Natural killer cell (primary cell): ENCODE data around the gene PTCD2. TPM values are rescaled to one million over a fixed set of nuclear protein-coding genes. Genes with fewer than 3 reads are reported as not detected.

Source experiments
- ATAC-seq, 3 donors: fragments of 150-1000 bp in 2 of 3; fragments of 200-7000 bp in 1 of 3; cut with Tn5 transposase; 1 replicate in 1 of 3; 2 replicates in 2 of 3; pipeline ENCODE4 v1.10.0; 2021; ENCODE audit warnings: mild to moderate bottlenecking in 2 of 3, moderate library complexity in 2 of 3
- DNase-seq, 2 donors: peaks; one replicate each; pipeline versions ENCODE4 v3.0.0 to v3.0.0-alpha.2; 2013 to 2021; ENCODE audit warnings: mixed read lengths in 1 of 2
- H3K27ac ChIP-seq: one replicate; pipeline ENCODE4 v1.5.1; 2013; ENCODE audit warnings: mild to moderate bottlenecking, low read length
- H3K27me3 ChIP-seq: one replicate; pipeline ENCODE4 v1.6.1; 2013; ENCODE audit warnings: low read length; ENCODE audit not compliant: control insufficient read depth, insufficient read depth
- H3K36me3 ChIP-seq: one replicate; pipeline ENCODE4 v1.6.1; 2013; ENCODE audit warnings: low read length; ENCODE audit not compliant: control insufficient read depth, insufficient read depth
- H3K4me1 ChIP-seq: one replicate; pipeline ENCODE4 v1.6.1; 2013; ENCODE audit warnings: low read length; ENCODE audit not compliant: control insufficient read depth, insufficient read depth
- H3K4me3 ChIP-seq: one replicate; pipeline ENCODE4 v1.5.1; 2013; ENCODE audit warnings: low read length
- H3K9me3 ChIP-seq: one replicate; pipeline ENCODE4 v1.6.1; 2013; ENCODE audit warnings: low read length; ENCODE audit not compliant: control insufficient read depth, insufficient read depth
- H3K27ac Mint-ChIP-seq, 2 donors: one replicate each; pipeline ENCODE4 v1.8.0; 2022; ENCODE audit warnings: mild to moderate bottlenecking in 2 of 2, mixed read lengths in 2 of 2, moderate library complexity in 1 of 2
- H3K27me3 Mint-ChIP-seq, 2 donors: one replicate each; pipeline ENCODE4 v1.8.0; 2022; ENCODE audit warnings: low read depth in 2 of 2, mixed read lengths in 2 of 2
- H3K36me3 Mint-ChIP-seq: one replicate; pipeline ENCODE4 v1.8.0; 2022; ENCODE audit warnings: mixed read lengths
- H3K4me1 Mint-ChIP-seq, 2 donors: one replicate each; pipeline ENCODE4 v1.8.0; 2022; ENCODE audit warnings: mixed read lengths in 2 of 2
- H3K4me3 Mint-ChIP-seq: one replicate; pipeline ENCODE4 v1.8.0; 2022; ENCODE audit warnings: mild to moderate bottlenecking, moderate library complexity, mixed read lengths
- H3K9me3 Mint-ChIP-seq, 2 donors: one replicate each; pipeline ENCODE4 v1.8.0; 2022; ENCODE audit warnings: mixed read lengths in 2 of 2
- CTCF ChIP-seq: fragments of 200-600 bp; IDR thresholded peaks from one replicate; pipeline ENCODE4 v1.8.0; 2022; ENCODE audit warnings: antibody characterized with exemption
- WGBS: methylation state at CpG from one replicate; pipeline ENCODE4 v1.1.7; 2013; ENCODE audit warnings: missing lambda C conversion rate; ENCODE audit not compliant: insufficient coverage; 5-methylcytosine and 5-hydroxymethylcytosine counted together
- intact Hi-C: fragments of 100-400 bp; cut with micrococcal nuclease; formaldehyde crosslinking; loops from one replicate; pipeline ENCODE4 v1.14.2; 2022
- total RNA-seq, 4 donors: library from RNA; stranded (reverse); fragments of 120-200 nt in 1 of 4; gene quantifications; one replicate each; pipeline versions ENCODE4 v1.2.3 to v1.2.4, GENCODE V29; 2013 to 2022

PTCD2 gene
- total RNA-seq, 3 donors from 2014 or later (not counting 1 experiment from before 2014, with no cell fraction given), result 4.9 to 5.9 (median 5.0) TPM

- Mint-ChIP-seq H3K4me1 (no peaks in the 10 kb centered on the region), H3K27me3 (peaks cover 3 to 5% of the 10 kb centered on the region in 2 donors), H3K9me3 (no peaks in the 10 kb centered on the region), H3K27ac (no peak overlapping the region), H3K4me3 (no peak overlapping the region), H3K36me3 (no peaks in the 10 kb centered on the region)
- ATAC-seq, result no peak
- H3K4me1 ChIP-seq, result no peaks in the 10 kb centered on the region
- 57% methylated on average over 1 of the region's 1 CpG for WGBS
- no peaks in the 10 kb centered on the region for H3K27me3 ChIP-seq
- H3K4me3 ChIP-seq, result no peak overlapping the region
- intact Hi-C loops, result no loop called here
- TF ChIP-seq CTCF, result no peak
- H3K36me3 ChIP-seq, result no peaks in the 10 kb centered on the region
- no peaks in the 10 kb centered on the region for H3K9me3 ChIP-seq
- no peak overlapping the region for H3K27ac ChIP-seq
- DNase-seq, result no peak
Measured at GRCh38 chr5:72372331-72372730, 52.2 kb downstream of the PTCD2 start.

GRCh38 chr5:72372923-72373322, 52.8 kb downstream of the PTCD2 start:
- H3K4me1 ChIP-seq, result no peaks in the 10 kb centered on the region
- no peak overlapping the region for H3K27ac ChIP-seq
- no peaks in the 10 kb centered on the region for H3K4me1 Mint-ChIP-seq

GRCh38 chr5:72374844-72375243, 54.7 kb downstream of the PTCD2 start:
- Histone ChIP-seq H3K27me3 (no peaks in the 10 kb centered on the region), H3K27ac (no peak overlapping the region), H3K9me3 (no peaks in the 10 kb centered on the region), H3K4me3 (no peak overlapping the region), H3K4me1 (no peaks in the 10 kb centered on the region), H3K36me3 (no peaks in the 10 kb centered on the region)
- Mint-ChIP-seq H3K27ac (no peak overlapping the region), H3K9me3 (no peaks in the 10 kb centered on the region), H3K4me3 (no peak overlapping the region), H3K36me3 (no peaks in the 10 kb centered on the region), H3K4me1 (no peaks in the 10 kb centered on the region), H3K27me3 (peaks cover 9 to 20% of the 10 kb centered on the region in 2 donors)
- DNase-seq (no peak), ATAC-seq (no peak)
- intact Hi-C loops, result no loop called here
- 96% methylated on average over 3 of the region's 3 CpGs for WGBS
- no peak for TF ChIP-seq CTCF

More at GRCh38 chr5:72372923-72373322, 52.8 kb downstream of the PTCD2 start:
- DNase-seq (no peak), ATAC-seq (no peak)
- Histone ChIP-seq H3K27me3 (no peaks in the 10 kb centered on the region), H3K4me3 (no peak overlapping the region), H3K9me3 (no peaks in the 10 kb centered on the region), H3K36me3 (no peaks in the 10 kb centered on the region)
- WGBS, result 89% methylated on average over 4 of the region's 4 CpGs
- TF ChIP-seq CTCF, result no peak
- Mint-ChIP-seq H3K36me3 (no peaks in the 10 kb centered on the region), H3K9me3 (no peaks in the 10 kb centered on the region), H3K27ac (no peak overlapping the region), H3K4me3 (no peak overlapping the region), H3K27me3 (peaks cover 4 to 7% of the 10 kb centered on the region in 2 donors)
- intact Hi-C loops, result no loop called here

- Histone ChIP-seq H3K4me3 (no peak overlapping the region), H3K9me3 (no peaks in the 10 kb centered on the region), H3K27me3 (no peaks in the 10 kb centered on the region), H3K36me3 (no peaks in the 10 kb centered on the region), H3K27ac (no peak overlapping the region), H3K4me1 (no peaks in the 10 kb centered on the region)
- H3K27ac Mint-ChIP-seq, result no peak overlapping the region
- peaks cover 9 to 20% of the 10 kb centered on the region in 2 donors for H3K27me3 Mint-ChIP-seq
- TF ChIP-seq CTCF, result no peak
- intact Hi-C loops, result no loop called here
- no peak for DNase-seq
- H3K9me3 Mint-ChIP-seq, result no peaks in the 10 kb centered on the region
- H3K36me3 Mint-ChIP-seq, result no peaks in the 10 kb centered on the region
- no peaks in the 10 kb centered on the region for H3K4me1 Mint-ChIP-seq
- ATAC-seq, result no peak
- H3K4me3 Mint-ChIP-seq, result no peak overlapping the region
Measured at GRCh38 chr5:72376381-72376780, 56.2 kb downstream of the PTCD2 start.
